ENCODE results near the gene HLA-E.
"Not testable (repeated sequence)": the region's sequence is repeated elsewhere in the genome, so short reads cannot be mapped to it uniquely, and the experiment has no call there.

The HLA-E gene

GRCh38 chr6:30491991-30492952 is 3.0 kb downstream of the HLA-E start:
- H3K4me3 ChIP-seq (ENCODE audit: low read length), result no peak overlapping the region
- TF ChIP-seq CTCF (conservative IDR thresholded peaks at IDR 0.05; ENCODE audit: low read length), result no peak
- DNase-seq (ENCODE audit: low read depth), result no peak

- no peak overlapping the region for H3K4me3 ChIP-seq (ENCODE audit: low read length)
- no peak for TF ChIP-seq CTCF (conservative IDR thresholded peaks at IDR 0.05; ENCODE audit: low read length)
- DNase-seq (ENCODE audit: low read depth), result no peak
Observed at GRCh38 chr6:30493643-30494250, 4.4 kb downstream of the HLA-E start.

GRCh38 chr6:30494291-30494861 is 5.1 kb downstream of the HLA-E start:
- H3K4me3 ChIP-seq (ENCODE audit: low read length), result no peak overlapping the region
- no peak for DNase-seq (ENCODE audit: low read depth)
- no peak for TF ChIP-seq CTCF (conservative IDR thresholded peaks at IDR 0.05; ENCODE audit: low read length)

GRCh38 chr6:30495060-30495459 is 5.8 kb downstream of the HLA-E start:
- not testable (repeated sequence) for H3K4me3 ChIP-seq (ENCODE audit: low read length); DNase-seq (ENCODE audit: low read depth)

- no peak overlapping the region for H3K4me3 ChIP-seq (ENCODE audit: low read length)
- DNase-seq (ENCODE audit: low read depth), result no peak
- no peak for TF ChIP-seq CTCF (conservative IDR thresholded peaks at IDR 0.05; ENCODE audit: low read length)
Observed at GRCh38 chr6:30495993-30496392, 6.7 kb downstream of the HLA-E start.

- DNase-seq (ENCODE audit: low read depth), result not testable (repeated sequence)
Observed at GRCh38 chr6:30497261-30497599, 7.9 kb downstream of the HLA-E start.

GRCh38 chr6:30497714-30498113 is 8.4 kb downstream of the HLA-E start:
- no peak for DNase-seq (ENCODE audit: low read depth)
- no peak overlapping the region for H3K4me3 ChIP-seq (ENCODE audit: low read length)
- TF ChIP-seq CTCF (conservative IDR thresholded peaks at IDR 0.05; ENCODE audit: low read length), result no peak

More at GRCh38 chr6:30497261-30497599, 7.9 kb downstream of the HLA-E start:
- not testable (repeated sequence) for H3K4me3 ChIP-seq (ENCODE audit: low read length)

- not testable (repeated sequence) for DNase-seq (ENCODE audit: low read depth); H3K4me3 ChIP-seq (ENCODE audit: low read length)
Observed at GRCh38 chr6:30498705-30499104, 9.4 kb downstream of the HLA-E start.

All from AG10803 (cell line).